NCI-H2029 (cell line): ENCODE data around the gene KCNG2.
"Not testable (repeated sequence)": the region's sequence is repeated elsewhere in the genome, so short reads cannot be mapped to it uniquely, and the experiment has no call there.

Source experiments
- DNase-seq: peaks from one replicate; lab custom pipeline; 2025; lab: John Stamatoyannopoulos, UW

The KCNG2 gene

GRCh38 chr18:79797518-79798345 lies at the start of gene KCNG2:
KCNG2 (plus strand) TSS chr18:79797938; CDS start chr18:79863668, 65,730 bp downstream.
- DNase-seq: no peak

GRCh38 chr18:79748321-79749180 lies 49.2 kb upstream of the KCNG2 start:
- no peak for DNase-seq

GRCh38 chr18:79749251-79750191 lies 48.2 kb upstream of the KCNG2 start:
- DNase-seq: no peak

- no peak for DNase-seq
Observed at GRCh38 chr18:79750980-79751571, 46.7 kb upstream of the KCNG2 start.

GRCh38 chr18:79751918-79752578 lies 45.7 kb upstream of the KCNG2 start:
- DNase-seq: not testable (repeated sequence)

GRCh38 chr18:79752946-79753345 lies 44.8 kb upstream of the KCNG2 start:
- DNase-seq: not testable (repeated sequence)

- no peak for DNase-seq
Observed at GRCh38 chr18:79753391-79753851, 44.3 kb upstream of the KCNG2 start.

- DNase-seq: no peak
Observed at GRCh38 chr18:79754022-79754761, 43.5 kb upstream of the KCNG2 start.

- DNase-seq: no peak
Observed at GRCh38 chr18:79754831-79755351, 42.8 kb upstream of the KCNG2 start.

GRCh38 chr18:79755496-79756142 lies 42.1 kb upstream of the KCNG2 start:
- no peak for DNase-seq

- no peak for DNase-seq
Observed at GRCh38 chr18:79756143-79756500, 41.6 kb upstream of the KCNG2 start.

- DNase-seq: no peak
Observed at GRCh38 chr18:79756826-79757225, 40.9 kb upstream of the KCNG2 start.

- no peak for DNase-seq
Observed at GRCh38 chr18:79760348-79760747, 37.4 kb upstream of the KCNG2 start.

GRCh38 chr18:79760881-79761280 lies 36.9 kb upstream of the KCNG2 start:
- DNase-seq: no peak

GRCh38 chr18:79763407-79763806 lies 34.3 kb upstream of the KCNG2 start:
- no peak for DNase-seq

GRCh38 chr18:79764131-79764530 lies 33.6 kb upstream of the KCNG2 start:
- DNase-seq: no peak

GRCh38 chr18:79765491-79766245 lies 32.1 kb upstream of the KCNG2 start:
- no peak for DNase-seq

- DNase-seq: no peak
Observed at GRCh38 chr18:79766308-79766707, 31.4 kb upstream of the KCNG2 start.

- DNase-seq: no peak
Observed at GRCh38 chr18:79768745-79769144, 29.0 kb upstream of the KCNG2 start.
